GM12865 (cell line): Measurements from ENCODE around the gene BMP5.
A peak's percentile ranks its signal among the peaks of the same experiment; 100 is the strongest.

ENCODE experiments used
- DNase-seq: peaks from one replicate; pipeline ENCODE4 v3.0.0; 2010; ENCODE audit warnings: low read depth
- H3K4me3 ChIP-seq: 2 replicates; pipeline ENCODE4 v1.5.1; 2011; ENCODE audit warnings: mild to moderate bottlenecking, low read depth, low read length, control low read depth
- CTCF ChIP-seq: IDR thresholded peaks from 2 replicates; pipeline ENCODE4 v1.5.1; 2011; ENCODE audit warnings: low read length, control low read depth, low read depth, inconsistent platforms; ENCODE audit not compliant: insufficient read depth; ENCODE audit errors: missing control alignments

The BMP5 gene

GRCh38 chr6:55785273-55785672 is 90.1 kb downstream of the BMP5 start:
- no peak for TF ChIP-seq CTCF

GRCh38 chr6:55782275-55782674 is 93.1 kb downstream of the BMP5 start:
- H3K4me3 ChIP-seq = no peak overlapping the region
- no peak for DNase-seq
- no peak for TF ChIP-seq CTCF

More at GRCh38 chr6:55785273-55785672, 90.1 kb downstream of the BMP5 start:
- no peak overlapping the region for H3K4me3 ChIP-seq
- DNase-seq = no peak

- peak; percentile 34 for DNase-seq
- H3K4me3 ChIP-seq = no peak overlapping the region
- no peak for TF ChIP-seq CTCF
Observed at GRCh38 chr6:55778705-55779104, 96.7 kb downstream of the BMP5 start.

- DNase-seq = no peak
- no peak for TF ChIP-seq CTCF
- no peak overlapping the region for H3K4me3 ChIP-seq
Observed at GRCh38 chr6:55777469-55777868, 97.9 kb downstream of the BMP5 start.

- no peak overlapping the region for H3K4me3 ChIP-seq
- no peak for DNase-seq
Observed at GRCh38 chr6:55776113-55776512, 99.3 kb downstream of the BMP5 start.

GRCh38 chr6:55775029-55775318 is 100.4 kb downstream of the BMP5 start:
- no peak overlapping the region for H3K4me3 ChIP-seq
- no peak for TF ChIP-seq CTCF
- DNase-seq = no peak

More at GRCh38 chr6:55776113-55776512, 99.3 kb downstream of the BMP5 start:
- no peak for TF ChIP-seq CTCF

GRCh38 chr6:55774286-55775028 is 100.9 kb downstream of the BMP5 start:
- no peak overlapping the region for H3K4me3 ChIP-seq
- no peak for TF ChIP-seq CTCF
- DNase-seq = no peak
